Measurements from ENCODE around the gene OR7G1.
"Not testable (repeated sequence)": the region's sequence is repeated elsewhere in the genome, so short reads cannot be mapped to it uniquely, and the experiment has no call there.

The OR7G1 gene

GRCh38 chr19:9076901-9077300 is 38.7 kb downstream of the OR7G1 start:
- Histone ChIP-seq H3K36me3 (ENCODE audit: control insufficient read depth, low read depth, low read length) (no peaks in the 10 kb centered on the region), H3K27me3 (ENCODE audit: control insufficient read depth, insufficient read depth, low read length) (no peaks in the 10 kb centered on the region), H3K9ac (ENCODE audit: low read length) (no peak overlapping the region), H3K4me3 (ENCODE audit: low read length) (no peak overlapping the region), H3K9me3 (ENCODE audit: control insufficient read depth, low read depth, low read length) (no peaks in the 10 kb centered on the region), H3K4me1 (ENCODE audit: control insufficient read depth, low read depth, low read length) (peaks cover 20% of the 10 kb centered on the region), H3K27ac (ENCODE audit: low read length) (no peak overlapping the region)

- Histone ChIP-seq H3K4me3 (ENCODE audit: low read length) (no peak overlapping the region), H3K27ac (ENCODE audit: low read length) (peak overlapping the region; percentile 52), H3K9me3 (ENCODE audit: control insufficient read depth, low read depth, low read length) (no peaks in the 10 kb centered on the region), H3K27me3 (ENCODE audit: control insufficient read depth, insufficient read depth, low read length) (no peaks in the 10 kb centered on the region), H3K9ac (ENCODE audit: low read length) (peak overlapping the region; percentile 38), H3K36me3 (ENCODE audit: control insufficient read depth, low read depth, low read length) (no peaks in the 10 kb centered on the region), H3K4me1 (ENCODE audit: control insufficient read depth, low read depth, low read length) (peaks cover 22% of the 10 kb centered on the region)
Measured at GRCh38 chr19:9075064-9075949, 40.3 kb downstream of the OR7G1 start.

DNA sequence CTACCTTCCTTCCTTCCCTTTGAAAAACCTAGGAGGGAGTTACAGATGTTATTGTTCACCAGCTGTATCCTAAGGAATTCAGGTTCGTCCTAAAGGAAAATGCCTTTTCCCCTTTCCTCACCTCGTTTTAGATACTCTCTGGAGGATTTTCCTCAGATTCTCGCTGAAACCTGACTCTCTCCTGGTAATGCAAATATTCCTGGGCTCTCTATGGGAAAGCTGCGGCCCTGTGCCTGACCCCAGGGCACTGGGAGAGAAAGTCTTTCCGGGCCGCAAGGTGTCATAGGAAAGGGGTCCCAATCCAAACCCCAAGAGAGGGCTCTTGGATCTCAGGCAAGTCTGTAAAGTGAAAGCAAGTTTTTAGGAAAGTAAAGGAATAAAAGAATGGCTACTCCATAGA is 41.8 kb downstream of the OR7G1 start:
- no peaks in the 10 kb centered on the region for H3K9me3 ChIP-seq (ENCODE audit: control insufficient read depth, low read depth, low read length)
- H3K27ac ChIP-seq (ENCODE audit: low read length), result no peak overlapping the region
- H3K36me3 ChIP-seq (ENCODE audit: control insufficient read depth, low read depth, low read length), result no peaks in the 10 kb centered on the region
- H3K27me3 ChIP-seq (ENCODE audit: control insufficient read depth, insufficient read depth, low read length), result no peaks in the 10 kb centered on the region
- no peak overlapping the region for H3K4me3 ChIP-seq (ENCODE audit: low read length)
- peaks cover 26% of the 10 kb centered on the region for H3K4me1 ChIP-seq (ENCODE audit: control insufficient read depth, low read depth, low read length)
- H3K9ac ChIP-seq (ENCODE audit: low read length), result no peak overlapping the region

- H3K36me3 ChIP-seq (ENCODE audit: control insufficient read depth, low read depth, low read length); H3K27me3 ChIP-seq (ENCODE audit: control insufficient read depth, insufficient read depth, low read length); H3K9ac ChIP-seq (ENCODE audit: low read length); H3K4me3 ChIP-seq (ENCODE audit: low read length); H3K27ac ChIP-seq (ENCODE audit: low read length); H3K9me3 ChIP-seq (ENCODE audit: control insufficient read depth, low read depth, low read length): not testable (repeated sequence)
- H3K4me1 ChIP-seq (ENCODE audit: control insufficient read depth, low read depth, low read length), result peaks cover 26% of the 10 kb centered on the region
Measured at GRCh38 chr19:9071720-9072119, 43.8 kb downstream of the OR7G1 start.

DNA sequence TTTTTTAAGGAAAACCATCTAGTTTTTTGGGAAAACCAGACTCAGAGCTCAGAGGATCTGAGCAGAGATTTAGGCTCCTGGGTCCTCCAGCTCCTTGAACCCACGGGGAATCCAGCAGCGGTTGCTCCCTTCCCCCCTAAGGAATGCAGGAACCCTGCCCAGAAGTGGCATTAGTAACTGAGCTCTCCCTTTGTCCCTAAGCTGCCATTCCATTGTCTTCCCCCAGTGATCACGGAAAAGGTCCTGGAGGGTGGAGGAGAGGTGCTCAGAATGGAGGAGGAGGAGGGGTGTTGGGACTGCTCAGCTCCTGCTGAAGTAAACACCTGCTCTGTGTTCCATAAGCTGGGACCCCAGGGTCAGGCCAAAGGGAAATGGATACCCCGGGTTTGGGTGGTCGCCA is 45.5 kb downstream of the OR7G1 start:
- H3K9me3 ChIP-seq (ENCODE audit: control insufficient read depth, low read depth, low read length), result no peaks in the 10 kb centered on the region
- H3K27me3 ChIP-seq (ENCODE audit: control insufficient read depth, insufficient read depth, low read length), result no peaks in the 10 kb centered on the region
- H3K36me3 ChIP-seq (ENCODE audit: control insufficient read depth, low read depth, low read length), result no peaks in the 10 kb centered on the region
- H3K27ac ChIP-seq (ENCODE audit: low read length), result peak overlapping the region; percentile 39
- peaks cover 16% of the 10 kb centered on the region for H3K4me1 ChIP-seq (ENCODE audit: control insufficient read depth, low read depth, low read length)
- no peak overlapping the region for H3K4me3 ChIP-seq (ENCODE audit: low read length)
- no peak overlapping the region for H3K9ac ChIP-seq (ENCODE audit: low read length)

GRCh38 chr19:9065457-9066014 is 50.0 kb downstream of the OR7G1 start:
- no peak overlapping the region for H3K4me3 ChIP-seq (ENCODE audit: low read length)
- H3K9ac ChIP-seq (ENCODE audit: low read length), result no peak overlapping the region
- H3K9me3 ChIP-seq (ENCODE audit: control insufficient read depth, low read depth, low read length), result no peaks in the 10 kb centered on the region
- H3K27me3 ChIP-seq (ENCODE audit: control insufficient read depth, insufficient read depth, low read length), result no peaks in the 10 kb centered on the region
- H3K27ac ChIP-seq (ENCODE audit: low read length), result no peak overlapping the region
- peaks cover 4% of the 10 kb centered on the region for H3K4me1 ChIP-seq (ENCODE audit: control insufficient read depth, low read depth, low read length)
- no peaks in the 10 kb centered on the region for H3K36me3 ChIP-seq (ENCODE audit: control insufficient read depth, low read depth, low read length)

Measured in iPS-18a (cell line).